NCI-H524 treated with DMSO at 0.1 percent for 48 hours (cell line): Measurements from ENCODE around the gene DPP8.
"Not testable (repeated sequence)": the region's sequence is repeated elsewhere in the genome, so short reads cannot be mapped to it uniquely, and the experiment has no call there.

Experiments used
- DNase-seq: peaks from one replicate; lab custom pipeline; 2025; lab: John Stamatoyannopoulos, UW

The DPP8 gene

GRCh38 chr15:65402961-65403360, 114.5 kb downstream of the DPP8 start:
- DNase-seq: no peak

GRCh38 chr15:65401611-65402240, 115.8 kb downstream of the DPP8 start:
- DNase-seq: no peak

- DNase-seq: peak; percentile 51
These were observed 116.5 kb downstream of the DPP8 start for GRCh38 chr15:65400760-65401610.

DNA sequence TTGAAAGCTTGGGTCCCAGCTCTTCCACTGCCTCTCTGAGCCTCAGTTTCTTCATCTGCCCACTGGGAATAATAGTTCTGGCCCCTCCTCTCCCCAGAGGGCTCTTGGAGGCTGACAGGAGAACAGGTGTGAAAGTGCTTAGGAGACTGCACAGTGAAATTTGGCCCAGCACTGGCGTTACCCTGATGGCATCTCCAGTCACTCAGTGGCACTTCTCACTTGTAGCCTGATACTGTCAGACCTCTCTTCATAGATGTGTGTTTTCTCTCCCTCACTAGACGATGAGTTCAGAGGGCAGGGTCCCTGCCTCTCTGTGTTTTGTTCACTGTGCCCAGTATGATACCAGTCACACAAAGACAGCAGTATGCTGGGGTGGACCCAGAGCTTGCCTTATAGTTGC, 117.5 kb downstream of the DPP8 start:
- no peak for DNase-seq

DNA sequence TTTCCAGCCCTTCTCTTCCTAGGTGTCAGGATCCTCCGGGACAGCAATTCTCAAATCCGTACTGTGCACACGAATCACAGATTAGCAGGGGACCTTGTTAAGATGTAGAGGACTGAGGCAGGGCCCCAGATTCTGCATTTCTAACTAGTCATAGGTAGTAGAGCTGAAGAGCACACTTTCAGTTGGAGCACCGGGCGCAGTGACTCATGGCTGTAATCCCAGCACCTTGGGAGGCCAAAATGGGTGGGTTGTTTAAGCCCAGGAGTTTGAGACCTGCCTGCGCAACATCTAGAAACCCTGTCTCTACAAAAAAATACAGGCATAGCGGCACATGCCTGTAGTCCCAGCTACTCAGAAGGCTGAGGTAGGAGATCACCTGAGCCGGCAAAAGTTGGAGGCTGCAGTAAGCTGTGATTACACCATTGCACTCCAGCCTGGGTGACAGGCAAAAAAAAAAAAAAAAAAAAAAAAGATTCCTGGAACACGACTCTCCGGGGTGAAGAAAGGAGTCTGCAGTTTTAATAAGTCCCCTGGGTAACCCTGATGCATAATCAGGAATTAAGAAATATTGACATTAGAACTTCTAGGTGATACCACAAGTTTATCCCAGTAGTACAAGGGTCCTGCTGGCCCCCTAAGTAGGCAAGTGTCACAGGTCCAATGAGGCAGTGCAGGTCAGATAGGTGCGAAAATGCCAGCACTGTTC, 118.3 kb downstream of the DPP8 start:
- no peak for DNase-seq

DNA sequence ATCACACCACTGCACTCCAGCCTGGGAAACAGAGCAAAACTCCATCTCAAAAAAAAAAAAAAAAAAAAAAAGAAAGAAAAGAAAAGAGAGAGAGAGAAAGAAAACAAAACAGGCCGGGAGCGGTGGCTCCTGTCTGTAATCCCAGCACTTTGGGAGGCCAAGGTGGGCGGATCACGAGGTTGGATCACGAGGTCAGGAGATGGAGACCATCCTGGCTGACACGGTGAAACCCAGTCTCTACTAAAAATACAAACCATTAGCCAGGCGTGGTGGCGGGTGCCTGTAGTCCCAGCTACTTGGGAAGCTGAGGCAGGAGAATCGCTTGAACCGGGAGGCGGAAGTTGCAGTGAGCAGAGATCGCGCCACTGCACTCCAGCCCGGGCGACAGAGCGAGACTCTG, 119.0 kb downstream of the DPP8 start:
- not testable (repeated sequence) for DNase-seq

DNA sequence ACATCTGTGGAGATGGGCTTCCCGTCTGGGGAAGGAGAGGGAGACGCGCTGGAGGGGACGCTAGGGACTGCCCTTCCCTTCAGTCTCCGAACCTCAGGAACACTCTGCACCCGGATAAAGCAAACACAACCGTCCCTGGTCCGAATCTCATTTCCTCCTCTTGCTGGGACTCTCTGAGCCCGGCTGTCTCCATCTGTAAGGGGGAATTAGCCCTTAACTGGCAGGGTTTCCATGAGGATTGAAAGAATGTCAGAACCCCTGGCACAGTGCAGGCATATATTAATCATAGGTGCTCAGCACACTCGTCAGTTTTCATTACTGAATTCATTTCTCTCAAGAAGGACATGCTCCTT, 120.5 kb downstream of the DPP8 start:
- no peak for DNase-seq

GRCh38 chr15:65396283-65396964, 121.1 kb downstream of the DPP8 start:
- no peak for DNase-seq

DNA sequence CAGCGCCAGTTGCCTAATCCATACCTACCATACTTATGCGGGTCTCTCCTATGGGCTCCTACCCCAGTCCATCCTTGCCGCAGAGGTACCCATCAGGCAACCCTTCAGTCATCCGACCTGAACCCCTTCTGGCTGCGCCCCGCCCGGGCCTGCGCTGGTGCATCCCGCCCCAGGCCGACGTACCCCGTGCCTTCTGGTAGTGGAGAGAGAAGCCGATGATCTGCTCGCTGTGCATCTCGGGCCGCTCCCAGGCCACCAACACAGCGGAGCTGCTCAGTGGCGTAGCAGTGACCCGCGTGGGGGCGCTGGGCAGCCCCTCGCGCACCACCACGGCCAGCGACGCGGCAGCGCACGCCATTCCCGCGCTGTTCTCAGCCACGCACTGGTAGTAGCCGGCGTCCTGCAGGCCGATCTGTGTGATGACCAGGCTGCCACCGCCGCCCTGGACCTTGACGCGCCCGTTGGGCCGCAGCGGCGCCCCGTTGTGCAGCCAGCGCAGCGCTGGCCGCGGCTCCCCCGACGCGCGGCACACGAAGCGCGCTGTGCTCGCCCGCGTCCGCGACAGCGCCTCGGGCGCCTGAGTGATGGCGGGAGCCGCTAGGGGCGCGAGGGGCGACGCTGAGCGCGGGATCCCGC, 121.8 kb downstream of the DPP8 start:
- no peak for DNase-seq

- DNase-seq: no peak
These were observed 122.6 kb downstream of the DPP8 start for GRCh38 chr15:65394936-65395335.

- DNase-seq: no peak
These were observed 123.2 kb downstream of the DPP8 start for GRCh38 chr15:65394280-65394789.

DNA sequence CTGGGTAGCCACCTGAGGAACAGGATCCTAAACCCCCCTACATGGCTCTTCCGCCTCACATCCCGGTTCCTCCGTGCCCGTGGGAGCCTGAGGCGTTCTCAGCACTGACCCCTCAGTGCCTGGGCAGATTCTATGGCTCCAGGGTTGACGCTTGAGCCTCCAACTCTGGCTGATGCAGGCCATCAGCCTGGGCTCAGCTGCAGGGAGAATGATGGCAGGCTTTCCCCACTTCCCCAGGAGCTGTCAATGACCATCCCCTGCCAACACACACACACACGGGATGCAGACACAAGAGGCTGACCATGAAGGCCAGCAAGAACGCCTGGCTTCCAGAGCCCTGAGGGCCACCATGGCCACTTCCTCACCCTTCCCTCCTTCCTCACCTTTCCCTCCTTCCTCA, 123.9 kb downstream of the DPP8 start:
- no peak for DNase-seq

DNA sequence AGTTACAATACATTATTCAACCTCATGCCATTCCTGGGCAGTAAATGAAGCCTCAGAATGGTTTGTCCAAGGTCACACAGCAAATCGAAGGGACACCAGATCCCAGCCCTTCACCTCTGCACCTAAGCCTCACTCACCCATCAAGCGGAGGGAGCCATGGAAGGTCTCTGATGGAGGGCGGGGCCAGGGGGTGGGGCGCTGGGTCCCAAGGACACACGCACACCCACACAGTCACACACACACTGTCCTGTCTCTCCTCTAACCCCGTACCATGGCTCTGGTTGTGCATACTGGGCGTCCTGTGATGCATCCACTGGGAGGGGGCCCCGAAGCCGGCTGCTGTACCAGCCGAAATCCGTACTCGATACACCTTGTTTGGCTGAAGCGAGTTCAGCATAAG, 124.4 kb downstream of the DPP8 start:
- no peak for DNase-seq
